H9 (cell line): ENCODE results near the gene POU2F1. TPM values are rescaled to one million over a fixed set of nuclear protein-coding genes. Genes with fewer than 3 reads are reported as not detected.
A peak's percentile ranks its signal among the peaks of the same experiment; 100 is the strongest.

Experiments used
- DNase-seq: peaks from one replicate; pipeline ENCODE4 v3.0.0-alpha.2; 2017
- H2AFZ ChIP-seq: one replicate; pipeline ENCODE4 v1.6.1; 2013; ENCODE audit warnings: mild to moderate bottlenecking, low read length, control low read depth, moderate library complexity
- H2AK5ac ChIP-seq: 2 replicates; pipeline ENCODE4 v1.6.1; 2013; ENCODE audit warnings: low read length, control low read depth, mixed read lengths; ENCODE audit not compliant: insufficient read length
- H2BK120ac ChIP-seq: one replicate; pipeline ENCODE4 v1.6.1; 2013; ENCODE audit warnings: low read depth, mild to moderate bottlenecking, low read length, control low read depth, inconsistent platforms; ENCODE audit not compliant: poor library complexity, severe bottlenecking
- H2BK12ac ChIP-seq: 2 replicates; pipeline ENCODE4 v1.6.1; 2013; ENCODE audit warnings: low read length, control low read depth, mixed read lengths, low read depth; ENCODE audit not compliant: insufficient read length
- H2BK15ac ChIP-seq: 2 replicates; pipeline ENCODE4 v1.6.1; 2013; ENCODE audit warnings: low read depth, low read length, control low read depth
- H2BK20ac ChIP-seq: one replicate; pipeline ENCODE4 v1.6.1; 2013; ENCODE audit warnings: low read depth, mild to moderate bottlenecking, low read length, control low read depth, inconsistent platforms; ENCODE audit not compliant: poor library complexity, severe bottlenecking
- H2BK5ac ChIP-seq: 2 replicates; pipeline ENCODE4 v1.6.1; 2013; ENCODE audit warnings: low read length, control low read depth, mixed read lengths; ENCODE audit not compliant: insufficient read length
- H3K14ac ChIP-seq: 2 replicates; pipeline ENCODE4 v1.6.1; 2013; ENCODE audit warnings: low read length, control low read depth; ENCODE audit not compliant: insufficient read depth
- H3K18ac ChIP-seq: 2 replicates; pipeline ENCODE4 v1.6.1; 2013; ENCODE audit warnings: low read depth, mild to moderate bottlenecking, mixed read lengths, low read length, control low read depth; ENCODE audit not compliant: insufficient read length
- H3K23ac ChIP-seq: 2 replicates; pipeline ENCODE4 v1.6.1; 2013; ENCODE audit warnings: low read length, control low read depth, mixed read lengths, low read depth; ENCODE audit not compliant: insufficient read length
- H3K23me2 ChIP-seq: 2 replicates; pipeline ENCODE4 v1.6.1; 2013; ENCODE audit warnings: low read depth, mild to moderate bottlenecking, mixed read lengths, low read length, control low read depth; ENCODE audit not compliant: insufficient read length, poor library complexity, severe bottlenecking
- H3K27ac ChIP-seq: 2 replicates; pipeline ENCODE4 v1.5.1; 2013; ENCODE audit warnings: low read length, control low read depth, mixed read lengths, low read depth; ENCODE audit not compliant: insufficient read length
- H3K27me3 ChIP-seq: 2 replicates; pipeline ENCODE4 v1.6.1; 2013; ENCODE audit warnings: low read length, control low read depth, inconsistent platforms; ENCODE audit not compliant: insufficient read depth
- H3K4ac ChIP-seq: 2 replicates; pipeline ENCODE4 v1.6.1; 2013; ENCODE audit warnings: low read depth, mild to moderate bottlenecking, control low read depth, inconsistent platforms, low read length, moderate library complexity
- H3K4me1 ChIP-seq: 2 replicates; pipeline ENCODE4 v1.6.1; 2013; ENCODE audit warnings: low read length, control low read depth, inconsistent platforms; ENCODE audit not compliant: insufficient read depth
- H3K4me2 ChIP-seq: 2 replicates; pipeline ENCODE4 v1.6.1; 2013; ENCODE audit warnings: low read length, control low read depth, mixed read lengths; ENCODE audit not compliant: insufficient read length, insufficient read depth
- H3K56ac ChIP-seq: 2 replicates; pipeline ENCODE4 v1.6.1; 2013; ENCODE audit warnings: low read depth, mild to moderate bottlenecking, mixed read lengths, low read length, control low read depth; ENCODE audit not compliant: insufficient read length
- H3K79me1 ChIP-seq: 2 replicates; pipeline ENCODE4 v1.6.1; 2013; ENCODE audit warnings: low read depth, mild to moderate bottlenecking, moderate library complexity, low read length, control low read depth, inconsistent platforms; ENCODE audit not compliant: insufficient read depth, poor library complexity, severe bottlenecking
- H3K79me2 ChIP-seq: 2 replicates; pipeline ENCODE4 v1.6.1; 2013; ENCODE audit warnings: low read length, control low read depth, inconsistent platforms; ENCODE audit not compliant: insufficient read depth
- H3K9ac ChIP-seq: 2 replicates; pipeline ENCODE4 v1.6.1; 2013; ENCODE audit warnings: low read length, control low read depth, mixed read lengths; ENCODE audit not compliant: insufficient read length; ENCODE audit errors: extremely low read depth
- H3K9me3 ChIP-seq: one replicate; pipeline ENCODE4 v1.6.1; 2013; ENCODE audit warnings: low read depth, low read length, inconsistent platforms; ENCODE audit not compliant: control insufficient read depth
- H3T11ph ChIP-seq: one replicate; pipeline ENCODE4 v1.6.1; 2013; ENCODE audit warnings: mild to moderate bottlenecking, low read length, control low read depth, inconsistent platforms
- H4K20me1 ChIP-seq: one replicate; pipeline ENCODE4 v1.6.1; 2013; ENCODE audit not compliant: control insufficient read depth, insufficient read length, insufficient read depth
- H4K5ac ChIP-seq: 2 replicates; pipeline ENCODE4 v1.6.1; 2013; ENCODE audit warnings: low read depth, mild to moderate bottlenecking, mixed read lengths, low read length, control low read depth; ENCODE audit not compliant: insufficient read length
- H4K8ac ChIP-seq: replicated peaks from 2 replicates; pipeline ENCODE4 v1.6.1; 2013; ENCODE audit warnings: low read length, control low read depth, mixed read lengths, low read depth; ENCODE audit not compliant: insufficient read length
- H4K91ac ChIP-seq: 2 replicates; pipeline ENCODE4 v1.6.1; 2013; ENCODE audit warnings: low read depth, mild to moderate bottlenecking, moderate library complexity, mixed read lengths, low read length, control low read depth; ENCODE audit not compliant: insufficient read length
- H3K27ac Mint-ChIP-seq, 3 experiments: 2 replicates in 2 of 3; 3 replicates in 1 of 3; pipeline ENCODE4 v1.8.0; 2020 to 2021; ENCODE audit warnings: mixed read lengths in 3 of 3, mild to moderate bottlenecking in 1 of 3, moderate library complexity in 1 of 3
- H3K27me3 Mint-ChIP-seq: 2 replicates; pipeline ENCODE4 v1.8.0; 2021; ENCODE audit warnings: low read depth, mild to moderate bottlenecking, moderate library complexity, mixed read lengths
- H3K36me3 Mint-ChIP-seq, 3 experiments: 2 replicates in 2 of 3; 3 replicates in 1 of 3; pipeline ENCODE4 v1.8.0; 2020 to 2021; ENCODE audit warnings: low read depth in 3 of 3, mixed read lengths in 3 of 3; ENCODE audit not compliant: insufficient read depth in 1 of 3
- H3K4me1 Mint-ChIP-seq, 2 experiments: 2 replicates each; pipeline ENCODE4 v1.8.0; 2020; ENCODE audit warnings: mixed read lengths in 2 of 2
- H3K4me3 Mint-ChIP-seq, 2 experiments: 2 replicates in 1 of 2; 3 replicates in 1 of 2; pipeline ENCODE4 v1.8.0; 2020 to 2021; ENCODE audit warnings: mild to moderate bottlenecking in 2 of 2, mixed read lengths in 2 of 2, moderate library complexity in 1 of 2
- H3K9me3 Mint-ChIP-seq, 2 experiments: 2 replicates in 1 of 2; 3 replicates in 1 of 2; pipeline ENCODE4 v1.8.0; 2020; ENCODE audit warnings: mild to moderate bottlenecking in 2 of 2, mixed read lengths in 2 of 2, moderate library complexity in 1 of 2
- CTCF ChIP-seq: fragments of 200-600 bp; sonication (generic); conservative IDR thresholded peaks from 3 replicates; pipeline ENCODE4 v1.8.0; 2021; ENCODE audit warnings: antibody characterized with exemption, mild to moderate bottlenecking
- WGBS: extraction: QIAGEN DNeasy Blood & Tissue Kit; methylation state at CpG from one replicate; pipeline ENCODE4 v1.1.7; 2013; ENCODE audit warnings: missing lambda C conversion rate, low lambda C conversion rate, mixed read lengths; ENCODE audit not compliant: insufficient read length; ENCODE audit errors: extremely low coverage; 5-methylcytosine and 5-hydroxymethylcytosine counted together
- total RNA-seq: library from RNA; stranded (reverse); gene quantifications from 2 replicates; pipeline ENCODE4 v1.2.1, GENCODE V29; 2021

The POU2F1 gene
- total RNA-seq, 1 experiment from 2014 or later: 62.5 TPM

DNA sequence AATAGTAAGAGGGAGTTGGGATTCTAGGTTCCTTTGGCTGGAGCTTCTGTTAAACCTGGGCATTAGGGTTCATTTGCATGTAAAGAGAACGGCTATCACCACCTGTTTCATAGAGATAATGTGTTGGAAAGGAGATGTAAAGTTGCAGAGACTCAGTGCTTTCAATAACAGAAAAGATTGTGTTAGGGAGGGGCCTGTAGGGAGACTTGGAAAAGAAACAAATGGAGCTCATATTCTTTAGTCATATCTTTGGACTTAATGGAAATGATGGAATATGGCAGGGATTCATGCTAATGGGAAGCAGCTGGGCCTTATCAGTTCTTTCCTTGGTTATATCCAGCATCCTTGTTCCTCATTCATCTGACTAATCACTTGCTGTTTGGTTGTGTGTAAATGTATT is 152.7 kb downstream of the POU2F1 start:
- no peak overlapping the region for H3T11ph ChIP-seq
- no peak overlapping the region for H2BK12ac ChIP-seq
- no peaks in the 10 kb centered on the region for H3K9me3 Mint-ChIP-seq
- H3K36me3 Mint-ChIP-seq: peaks cover 11 to 35% (median 26%) of the 10 kb centered on the region in 3 experiments
- H2BK20ac ChIP-seq: no peak overlapping the region
- H3K4ac ChIP-seq: no peak overlapping the region
- no peak overlapping the region for H2AFZ ChIP-seq
- no peak overlapping the region for H3K18ac ChIP-seq
- no peak overlapping the region for H3K27ac ChIP-seq
- no peaks in the 10 kb centered on the region for H3K79me2 ChIP-seq
- H3K9ac ChIP-seq: no peak overlapping the region
- H3K14ac ChIP-seq: no peak overlapping the region
- H3K79me1 ChIP-seq: no peaks in the 10 kb centered on the region
- H3K27ac Mint-ChIP-seq: peak overlapping the region in 1 of 3 experiments; percentile 78; a peak in 2 of 7 replicates
- no peaks in the 10 kb centered on the region for H3K23me2 ChIP-seq
- peaks cover 29 to 32% of the 10 kb centered on the region in 2 experiments for H3K4me1 Mint-ChIP-seq
- no peak overlapping the region for H2BK5ac ChIP-seq
- H3K4me3 Mint-ChIP-seq: no peak overlapping the region
- H3K4me1 ChIP-seq: peaks cover 4% of the 10 kb centered on the region; the same call in 1 of the 2 replicates
- no peak overlapping the region for H3K56ac ChIP-seq
- no peak overlapping the region for H4K5ac ChIP-seq
- no peak overlapping the region for H2BK120ac ChIP-seq
- H4K8ac ChIP-seq: no peak overlapping the region
- no peak overlapping the region for H4K91ac ChIP-seq
- TF ChIP-seq CTCF: no peak
- no peak overlapping the region for H2AK5ac ChIP-seq
- WGBS: no CpG with 5 or more reads among the region's 1 CpG
- H4K20me1 ChIP-seq: no peaks in the 10 kb centered on the region
- H3K27me3 Mint-ChIP-seq: no peaks in the 10 kb centered on the region
- no peak for DNase-seq
- H3K4me2 ChIP-seq: no peak overlapping the region
- no peak overlapping the region for H3K23ac ChIP-seq
- no peaks in the 10 kb centered on the region for H3K27me3 ChIP-seq
- no peak overlapping the region for H2BK15ac ChIP-seq
- H3K9me3 ChIP-seq: no peaks in the 10 kb centered on the region
